Measurements from ENCODE around the gene ANKS1A. TPM values are rescaled to one million over a fixed set of nuclear protein-coding genes. Genes with fewer than 3 reads are reported as not detected.

ANKS1A gene
- total and polyA plus RNA-seq, 5 donors from 2014 or later = 1.4 to 10.6 (median 1.5) TPM

GRCh38 chr6:34911822-34912221, 22.8 kb downstream of the ANKS1A start:
- H3K4me1 ChIP-seq (ENCODE audit: control insufficient read depth, insufficient read depth, low read length, poor library complexity, severe bottlenecking) = peaks cover 13% of the 10 kb centered on the region
- no peaks in the 10 kb centered on the region for H3K27me3 ChIP-seq (ENCODE audit: control insufficient read depth, insufficient read depth, low read length)
- H3K27me3 Mint-ChIP-seq = peaks cover 4% of the 10 kb centered on the region
- H3K4me3 Mint-ChIP-seq = no peak overlapping the region
- no peak for DNase-seq
- ATAC-seq (ENCODE audit: low read depth in 2 of 2) = no peak
- H3K36me3 Mint-ChIP-seq = no peaks in the 10 kb centered on the region
- no peak overlapping the region for H3K27ac Mint-ChIP-seq
- no peak overlapping the region for H3K4me3 ChIP-seq (ENCODE audit: low read depth, low read length)
- H3K4me1 Mint-ChIP-seq = peaks cover 21 to 41% (median 37%) of the 10 kb centered on the region in 4 donors
- no peaks in the 10 kb centered on the region for H3K9me3 ChIP-seq (ENCODE audit: control insufficient read depth in 2 of 2, low read length in 2 of 2)
- peaks cover 0 to 2% (median 0%) of the 10 kb centered on the region in 7 donors for H3K9me3 Mint-ChIP-seq
- H3K36me3 ChIP-seq (ENCODE audit: control insufficient read depth, insufficient read depth, low read length) = no peaks in the 10 kb centered on the region
- H3K27ac ChIP-seq (ENCODE audit: insufficient read depth, low read length, poor library complexity, severe bottlenecking) = no peak overlapping the region

GRCh38 chr6:34912715-34913464, 23.8 kb downstream of the ANKS1A start:
- Histone ChIP-seq H3K27ac (ENCODE audit: insufficient read depth, low read length, poor library complexity, severe bottlenecking) (no peak overlapping the region), H3K4me1 (ENCODE audit: control insufficient read depth, insufficient read depth, low read length, poor library complexity, severe bottlenecking) (peaks cover 13% of the 10 kb centered on the region), H3K9me3 (ENCODE audit: control insufficient read depth in 2 of 2, low read length in 2 of 2) (no peaks in the 10 kb centered on the region), H3K27me3 (ENCODE audit: control insufficient read depth, insufficient read depth, low read length) (no peaks in the 10 kb centered on the region), H3K4me3 (ENCODE audit: low read depth, low read length) (peak overlapping the region; percentile 61), H3K36me3 (ENCODE audit: control insufficient read depth, insufficient read depth, low read length) (no peaks in the 10 kb centered on the region)
- H3K36me3 Mint-ChIP-seq = peaks cover 1% of the 10 kb centered on the region
- H3K9me3 Mint-ChIP-seq = peaks cover 0 to 3% (median 0%) of the 10 kb centered on the region in 7 donors
- ATAC-seq (ENCODE audit: low read depth in 2 of 2) (peak; percentile 74 to 80), DNase-seq (peak in 2 of 3 donors; percentile 26 to 68)
- peaks cover 21 to 41% (median 38%) of the 10 kb centered on the region in 4 donors for H3K4me1 Mint-ChIP-seq
- H3K4me3 Mint-ChIP-seq = peak overlapping the region in 3 of 4 donors; percentile 40 to 69 (median 62)
- H3K27me3 Mint-ChIP-seq = peaks cover 4% of the 10 kb centered on the region
- peak overlapping the region in 2 of 3 donors; percentile 49 to 77 for H3K27ac Mint-ChIP-seq

GRCh38 chr6:34914358-34914757, 25.3 kb downstream of the ANKS1A start:
- no peak overlapping the region for H3K27ac Mint-ChIP-seq
- Histone ChIP-seq H3K4me3 (ENCODE audit: low read depth, low read length) (no peak overlapping the region), H3K27me3 (ENCODE audit: control insufficient read depth, insufficient read depth, low read length) (no peaks in the 10 kb centered on the region), H3K4me1 (ENCODE audit: control insufficient read depth, insufficient read depth, low read length, poor library complexity, severe bottlenecking) (peaks cover 13% of the 10 kb centered on the region), H3K36me3 (ENCODE audit: control insufficient read depth, insufficient read depth, low read length) (no peaks in the 10 kb centered on the region), H3K9me3 (ENCODE audit: control insufficient read depth in 2 of 2, low read length in 2 of 2) (no peaks in the 10 kb centered on the region), H3K27ac (ENCODE audit: insufficient read depth, low read length, poor library complexity, severe bottlenecking) (no peak overlapping the region)
- no peak for DNase-seq
- H3K27me3 Mint-ChIP-seq = peaks cover 4% of the 10 kb centered on the region
- H3K36me3 Mint-ChIP-seq = peaks cover 8% of the 10 kb centered on the region
- ATAC-seq (ENCODE audit: low read depth in 2 of 2) = no peak
- H3K4me1 Mint-ChIP-seq = peaks cover 16 to 40% (median 34%) of the 10 kb centered on the region in 4 donors
- peaks cover 0 to 4% (median 0%) of the 10 kb centered on the region in 7 donors for H3K9me3 Mint-ChIP-seq
- no peak overlapping the region for H3K4me3 Mint-ChIP-seq

- no peaks in the 10 kb centered on the region for H3K27me3 ChIP-seq (ENCODE audit: control insufficient read depth, insufficient read depth, low read length)
- no peak for DNase-seq
- ATAC-seq (ENCODE audit: low read depth in 2 of 2) = no peak
- H3K4me3 Mint-ChIP-seq = no peak overlapping the region
- no peak overlapping the region for H3K27ac Mint-ChIP-seq
- no peaks in the 10 kb centered on the region for H3K36me3 ChIP-seq (ENCODE audit: control insufficient read depth, insufficient read depth, low read length)
- no peak overlapping the region for H3K4me3 ChIP-seq (ENCODE audit: low read depth, low read length)
- H3K9me3 ChIP-seq (ENCODE audit: control insufficient read depth in 2 of 2, low read length in 2 of 2) = no peaks in the 10 kb centered on the region
- H3K9me3 Mint-ChIP-seq = peaks cover 0 to 4% (median 0%) of the 10 kb centered on the region in 7 donors
- peaks cover 13% of the 10 kb centered on the region for H3K4me1 ChIP-seq (ENCODE audit: control insufficient read depth, insufficient read depth, low read length, poor library complexity, severe bottlenecking)
- H3K4me1 Mint-ChIP-seq = peaks cover 9 to 37% (median 21%) of the 10 kb centered on the region in 4 donors
- H3K27ac ChIP-seq (ENCODE audit: insufficient read depth, low read length, poor library complexity, severe bottlenecking) = no peak overlapping the region
- H3K36me3 Mint-ChIP-seq = peaks cover 14% of the 10 kb centered on the region
- H3K27me3 Mint-ChIP-seq = peaks cover 4% of the 10 kb centered on the region
Observed at GRCh38 chr6:34916348-34916967, 27.4 kb downstream of the ANKS1A start.

GRCh38 chr6:34917626-34918285, 28.7 kb downstream of the ANKS1A start:
- Histone ChIP-seq H3K4me3 (ENCODE audit: low read depth, low read length) (no peak overlapping the region), H3K27me3 (ENCODE audit: control insufficient read depth, insufficient read depth, low read length) (no peaks in the 10 kb centered on the region), H3K36me3 (ENCODE audit: control insufficient read depth, insufficient read depth, low read length) (no peaks in the 10 kb centered on the region), H3K9me3 (ENCODE audit: control insufficient read depth in 2 of 2, low read length in 2 of 2) (no peaks in the 10 kb centered on the region), H3K4me1 (ENCODE audit: control insufficient read depth, insufficient read depth, low read length, poor library complexity, severe bottlenecking) (peaks cover 5% of the 10 kb centered on the region), H3K27ac (ENCODE audit: insufficient read depth, low read length, poor library complexity, severe bottlenecking) (no peak overlapping the region)
- ATAC-seq (ENCODE audit: low read depth in 2 of 2) = no peak
- H3K27me3 Mint-ChIP-seq = peaks cover 4% of the 10 kb centered on the region
- H3K27ac Mint-ChIP-seq = no peak overlapping the region
- peaks cover 14% of the 10 kb centered on the region for H3K36me3 Mint-ChIP-seq
- peaks cover 4 to 26% (median 10%) of the 10 kb centered on the region in 4 donors for H3K4me1 Mint-ChIP-seq
- no peak for DNase-seq
- no peak overlapping the region for H3K4me3 Mint-ChIP-seq
- H3K9me3 Mint-ChIP-seq = peaks cover 0 to 4% (median 0%) of the 10 kb centered on the region in 7 donors

- H3K36me3 Mint-ChIP-seq = peaks cover 14% of the 10 kb centered on the region
- no peaks in the 10 kb centered on the region for H3K36me3 ChIP-seq (ENCODE audit: control insufficient read depth, insufficient read depth, low read length)
- peaks cover 0 to 12% (median 2%) of the 10 kb centered on the region in 4 donors for H3K4me1 Mint-ChIP-seq
- H3K27me3 Mint-ChIP-seq = peaks cover 2% of the 10 kb centered on the region
- no peaks in the 10 kb centered on the region for H3K27me3 ChIP-seq (ENCODE audit: control insufficient read depth, insufficient read depth, low read length)
- H3K4me3 Mint-ChIP-seq = no peak overlapping the region
- peaks cover 0 to 4% (median 0%) of the 10 kb centered on the region in 7 donors for H3K9me3 Mint-ChIP-seq
- H3K4me1 ChIP-seq (ENCODE audit: control insufficient read depth, insufficient read depth, low read length, poor library complexity, severe bottlenecking) = no peaks in the 10 kb centered on the region
- no peak for DNase-seq
- no peaks in the 10 kb centered on the region for H3K9me3 ChIP-seq (ENCODE audit: control insufficient read depth in 2 of 2, low read length in 2 of 2)
- H3K4me3 ChIP-seq (ENCODE audit: low read depth, low read length) = no peak overlapping the region
- no peak overlapping the region for H3K27ac ChIP-seq (ENCODE audit: insufficient read depth, low read length, poor library complexity, severe bottlenecking)
- H3K27ac Mint-ChIP-seq = no peak overlapping the region
- ATAC-seq (ENCODE audit: low read depth in 2 of 2) = no peak
Observed at GRCh38 chr6:34919651-34920050, 30.6 kb downstream of the ANKS1A start.

GRCh38 chr6:34920097-34920496, 31.0 kb downstream of the ANKS1A start:
- no peak overlapping the region for H3K27ac ChIP-seq (ENCODE audit: insufficient read depth, low read length, poor library complexity, severe bottlenecking)
- H3K4me1 ChIP-seq (ENCODE audit: control insufficient read depth, insufficient read depth, low read length, poor library complexity, severe bottlenecking) = no peaks in the 10 kb centered on the region
- no peaks in the 10 kb centered on the region for H3K36me3 ChIP-seq (ENCODE audit: control insufficient read depth, insufficient read depth, low read length)
- H3K9me3 ChIP-seq (ENCODE audit: control insufficient read depth in 2 of 2, low read length in 2 of 2) = no peaks in the 10 kb centered on the region
- no peaks in the 10 kb centered on the region for H3K27me3 Mint-ChIP-seq
- H3K36me3 Mint-ChIP-seq = peaks cover 14% of the 10 kb centered on the region
- H3K27ac Mint-ChIP-seq = no peak overlapping the region
- H3K27me3 ChIP-seq (ENCODE audit: control insufficient read depth, insufficient read depth, low read length) = no peaks in the 10 kb centered on the region
- ATAC-seq (ENCODE audit: low read depth in 2 of 2) = no peak
- H3K4me3 Mint-ChIP-seq = no peak overlapping the region
- H3K4me3 ChIP-seq (ENCODE audit: low read depth, low read length) = no peak overlapping the region
- peaks cover 0 to 7% (median 2%) of the 10 kb centered on the region in 4 donors for H3K4me1 Mint-ChIP-seq
- H3K9me3 Mint-ChIP-seq = peaks cover 0 to 4% (median 0%) of the 10 kb centered on the region in 7 donors
- no peak for DNase-seq
